HG03039 (cell line): ENCODE measurements around the gene UNC5A.

Experiments
- ATAC-seq: cut with Tn5 transposase; IDR thresholded peaks from one replicate; pipeline ENCODE4 v1.9.1; 2021; ENCODE audit warnings: mild to moderate bottlenecking, moderate library complexity; ENCODE audit not compliant: unreplicated experiment

UNC5A gene

GRCh38 chr5:176799488-176799887 is 10.9 kb upstream of the UNC5A start:
- no peak for ATAC-seq

- ATAC-seq, result no peak
Measured at GRCh38 chr5:176800024-176800423, 10.3 kb upstream of the UNC5A start.

GRCh38 chr5:176802116-176802784 is 8.1 kb upstream of the UNC5A start:
- no peak for ATAC-seq

GRCh38 chr5:176803068-176803942 is 7.1 kb upstream of the UNC5A start:
- no peak for ATAC-seq

- ATAC-seq, result no peak
Measured at GRCh38 chr5:176803943-176804498, 6.3 kb upstream of the UNC5A start.

- ATAC-seq, result no peak
Measured at GRCh38 chr5:176806137-176806536, 4.2 kb upstream of the UNC5A start.

GRCh38 chr5:176809544-176810080 is 747 bp upstream of the UNC5A start:
- ATAC-seq, result no peak

- ATAC-seq, result no peak
Measured at GRCh38 chr5:176810687-176811501, 535 bp downstream of the UNC5A start.

GRCh38 chr5:176812269-176813259 is 2.2 kb downstream of the UNC5A start:
- ATAC-seq, result no peak

- no peak for ATAC-seq
Measured at GRCh38 chr5:176813587-176814312, 3.4 kb downstream of the UNC5A start.

- no peak for ATAC-seq
Measured at GRCh38 chr5:176814313-176814685, 3.9 kb downstream of the UNC5A start.

GRCh38 chr5:176814836-176815438 is 4.6 kb downstream of the UNC5A start:
- no peak for ATAC-seq

GRCh38 chr5:176816043-176816745 is 5.8 kb downstream of the UNC5A start:
- ATAC-seq, result no peak

- no peak for ATAC-seq
Measured at GRCh38 chr5:176816791-176817347, 6.5 kb downstream of the UNC5A start.

- no peak for ATAC-seq
Measured at GRCh38 chr5:176817369-176817840, 7.0 kb downstream of the UNC5A start.

- ATAC-seq, result no peak
Measured at GRCh38 chr5:176817841-176818377, 7.5 kb downstream of the UNC5A start.

- no peak for ATAC-seq
Measured at GRCh38 chr5:176818391-176819098, 8.2 kb downstream of the UNC5A start.
